Peyer's patch (tissue), 4 donors: Measurements from ENCODE around the gene DNAJA4. TPM values are rescaled to one million over a fixed set of nuclear protein-coding genes. Genes with fewer than 3 reads are reported as not detected.

Source experiments
- DNase-seq, 3 donors: peaks; one replicate each; pipeline ENCODE4 v3.0.0-alpha.2; 2017 to 2019
- H3K27ac ChIP-seq, 4 donors: fragments of 200-600 bp; sonication (generic); one replicate each; pipeline ENCODE4 v1.5.1; 2016 to 2019
- H3K27me3 ChIP-seq, 2 donors: fragments of 200-600 bp; sonication (generic); one replicate each; pipeline ENCODE4 v1.5.1; 2019
- H3K36me3 ChIP-seq, 3 donors: fragments of 200-600 bp; sonication (generic); one replicate each; pipeline ENCODE4 v1.5.1; 2016 to 2019
- H3K4me1 ChIP-seq, 4 donors: fragments of 200-600 bp; sonication (generic); one replicate each; pipeline ENCODE4 v1.5.1; 2016 to 2019
- H3K4me3 ChIP-seq, 4 donors: fragments of 200-600 bp; sonication (generic); 1 replicate in 3 of 4; 2 replicates in 1 of 4; pipeline ENCODE4 v1.5.1; 2016 to 2019; ENCODE audit warnings: mild to moderate bottlenecking in 1 of 4
- H3K9me3 ChIP-seq, 4 donors: fragments of 200-600 bp; sonication (generic); one replicate each; pipeline ENCODE4 v1.5.1; 2016 to 2019; ENCODE audit warnings: mild to moderate bottlenecking in 1 of 4
- CTCF ChIP-seq, 6 experiments: fragments of 450-650 bp in 4 of 6; fragments of 200-600 bp in 2 of 6; sonication (generic) in 1 of 6; IDR thresholded peaks; one replicate each; pipeline ENCODE4 v1.5.1; 2017 to 2019; ENCODE audit warnings: antibody characterized with exemption in 6 of 6, mild to moderate bottlenecking in 3 of 6, moderate library complexity in 1 of 6
- POLR2A ChIP-seq, 2 donors: fragments of 450-650 bp; IDR thresholded peaks; one replicate each; pipeline ENCODE4 v1.5.1; 2017; ENCODE audit warnings: antibody characterized with exemption in 2 of 2, mild to moderate bottlenecking in 2 of 2, moderate library complexity in 2 of 2
- total RNA-seq, 4 donors: library from RNA; depleted of rRNA; stranded (reverse); fragments of >200 nt; gene quantifications; one replicate each; pipeline ENCODE4 v1.1.0, GENCODE V29; 2016

Gene DNAJA4
- total RNA-seq, 4 donors from 2014 or later = 25.6 to 48.9 (median 33.5) TPM

GRCh38 chr15:78266806-78267205 is 2.4 kb downstream of the DNAJA4 start:
- TF ChIP-seq CTCF (IDR thresholded peaks at IDR 0.05) (no peak), POLR2A (IDR thresholded peaks at IDR 0.05) (no peak)
- Histone ChIP-seq H3K36me3 (peaks cover 0 to 8% (median 0%) of the 10 kb centered on the region in 3 donors), H3K27me3 (no peaks in the 10 kb centered on the region), H3K4me3 (no peak overlapping the region), H3K27ac (peak overlapping the region in 1 of 4 donors; percentile 21), H3K4me1 (peaks cover 0 to 14% (median 4%) of the 10 kb centered on the region in 4 donors), H3K9me3 (no peaks in the 10 kb centered on the region)
- no peak for DNase-seq

- H3K27ac ChIP-seq = no peak overlapping the region
- H3K4me1 ChIP-seq = no peaks in the 10 kb centered on the region
- no peaks in the 10 kb centered on the region for H3K27me3 ChIP-seq
- no peak for DNase-seq
- H3K36me3 ChIP-seq = peaks cover 0 to 43% (median 0%) of the 10 kb centered on the region in 3 donors
- H3K4me3 ChIP-seq = no peak overlapping the region
- no peaks in the 10 kb centered on the region for H3K9me3 ChIP-seq
- TF ChIP-seq POLR2A (IDR thresholded peaks at IDR 0.05) = no peak
- no peak for TF ChIP-seq CTCF (IDR thresholded peaks at IDR 0.05)
Observed at GRCh38 chr15:78272316-78272715, 8.0 kb downstream of the DNAJA4 start.

- H3K27me3 ChIP-seq = no peaks in the 10 kb centered on the region
- no peak overlapping the region for H3K4me3 ChIP-seq
- no peak for TF ChIP-seq POLR2A (IDR thresholded peaks at IDR 0.05)
- no peak for TF ChIP-seq CTCF (IDR thresholded peaks at IDR 0.05)
- no peaks in the 10 kb centered on the region for H3K4me1 ChIP-seq
- H3K9me3 ChIP-seq = no peaks in the 10 kb centered on the region
- no peak overlapping the region for H3K27ac ChIP-seq
- DNase-seq = no peak
- peaks cover 0 to 43% (median 0%) of the 10 kb centered on the region in 3 donors for H3K36me3 ChIP-seq
Observed at GRCh38 chr15:78272776-78273175, 8.4 kb downstream of the DNAJA4 start.

DNA sequence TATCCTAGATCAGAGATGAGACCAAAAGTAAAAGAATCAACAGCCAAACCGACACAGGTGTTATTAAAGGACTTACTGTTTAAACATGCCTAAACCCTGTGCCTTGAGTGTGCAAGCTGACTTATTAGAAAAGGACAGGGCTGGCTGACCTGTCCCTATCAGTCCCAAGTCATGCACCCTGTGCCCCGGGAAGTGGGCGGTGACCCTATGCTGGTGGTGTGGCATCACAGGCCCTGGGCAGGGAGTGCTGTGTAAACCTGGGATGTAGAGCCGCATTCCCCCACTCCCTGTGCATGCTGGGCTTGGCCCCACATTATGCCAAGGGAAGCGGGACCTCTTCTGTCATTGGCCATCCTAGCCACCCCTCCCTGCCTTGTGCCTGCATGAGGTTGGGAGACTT is 10.6 kb downstream of the DNAJA4 start:
- no peak for TF ChIP-seq POLR2A (IDR thresholded peaks at IDR 0.05)
- no peak for TF ChIP-seq CTCF (IDR thresholded peaks at IDR 0.05)
- no peak overlapping the region for H3K4me3 ChIP-seq
- no peaks in the 10 kb centered on the region for H3K27me3 ChIP-seq
- H3K9me3 ChIP-seq = no peaks in the 10 kb centered on the region
- H3K27ac ChIP-seq = no peak overlapping the region
- H3K36me3 ChIP-seq = peaks cover 0 to 58% (median 0%) of the 10 kb centered on the region in 3 donors
- H3K4me1 ChIP-seq = no peaks in the 10 kb centered on the region
- DNase-seq = no peak

DNA sequence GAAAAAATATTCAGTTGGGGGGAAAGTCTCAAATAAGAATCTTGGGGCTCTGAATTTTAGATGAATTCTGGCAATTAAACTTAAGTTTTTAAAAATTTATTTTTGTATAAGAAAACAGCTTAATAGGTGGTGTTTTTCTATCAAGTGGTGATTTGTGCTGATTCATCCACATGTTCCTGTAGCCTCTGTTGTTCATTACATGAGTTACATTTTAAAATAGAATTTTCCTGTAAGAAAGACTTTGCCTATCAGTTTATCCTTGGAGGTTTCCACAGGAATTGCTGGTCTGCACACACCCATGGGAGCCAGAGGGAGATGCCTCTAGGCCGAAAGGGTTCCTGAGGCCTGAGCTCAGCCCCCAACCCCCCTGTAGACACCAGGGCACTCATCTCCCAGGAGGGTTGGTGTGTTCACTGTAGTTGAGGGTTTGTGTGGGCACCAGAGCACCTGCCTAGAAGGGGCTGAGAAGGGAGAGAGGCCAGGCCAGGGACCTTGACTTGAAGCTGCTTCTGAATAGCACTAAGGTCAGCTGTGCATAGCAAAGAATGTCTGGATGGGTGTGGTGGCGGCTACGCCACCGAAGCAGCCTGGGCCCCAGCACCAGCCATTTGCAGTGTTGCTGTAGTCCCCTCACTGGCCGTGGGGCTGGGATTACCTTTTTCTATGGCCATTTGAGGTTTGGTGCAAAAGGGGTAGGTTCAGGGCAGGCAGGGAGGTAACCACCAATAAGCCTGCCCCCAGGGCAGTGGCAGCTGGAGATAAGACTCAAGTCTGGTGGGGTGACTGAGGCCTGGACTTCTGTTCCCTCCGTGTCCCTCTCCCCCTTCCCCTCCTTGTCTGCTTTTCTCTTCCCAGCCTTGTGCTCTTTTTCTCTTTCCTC is 11.9 kb downstream of the DNAJA4 start:
- no peak overlapping the region for H3K27ac ChIP-seq
- H3K4me3 ChIP-seq = no peak overlapping the region
- H3K36me3 ChIP-seq = peaks cover 0 to 60% (median 0%) of the 10 kb centered on the region in 3 donors
- TF ChIP-seq POLR2A (IDR thresholded peaks at IDR 0.05) (no peak), CTCF (IDR thresholded peaks at IDR 0.05) (no peak)
- H3K9me3 ChIP-seq = no peaks in the 10 kb centered on the region
- H3K27me3 ChIP-seq = no peaks in the 10 kb centered on the region
- H3K4me1 ChIP-seq = no peaks in the 10 kb centered on the region
- no peak for DNase-seq
